GM20000 (cell line): ENCODE data around the gene POFUT2.

Experiments
- DNase-seq: peaks from one replicate; pipeline ENCODE4 v3.0.0; 2012; ENCODE audit warnings: low spot score
- CTCF ChIP-seq: IDR thresholded peaks from 2 replicates; pipeline ENCODE4 v1.5.1; 2012; ENCODE audit warnings: mild to moderate bottlenecking, control low read depth; ENCODE audit errors: extremely low read depth, missing control alignments

Gene POFUT2

DNA sequence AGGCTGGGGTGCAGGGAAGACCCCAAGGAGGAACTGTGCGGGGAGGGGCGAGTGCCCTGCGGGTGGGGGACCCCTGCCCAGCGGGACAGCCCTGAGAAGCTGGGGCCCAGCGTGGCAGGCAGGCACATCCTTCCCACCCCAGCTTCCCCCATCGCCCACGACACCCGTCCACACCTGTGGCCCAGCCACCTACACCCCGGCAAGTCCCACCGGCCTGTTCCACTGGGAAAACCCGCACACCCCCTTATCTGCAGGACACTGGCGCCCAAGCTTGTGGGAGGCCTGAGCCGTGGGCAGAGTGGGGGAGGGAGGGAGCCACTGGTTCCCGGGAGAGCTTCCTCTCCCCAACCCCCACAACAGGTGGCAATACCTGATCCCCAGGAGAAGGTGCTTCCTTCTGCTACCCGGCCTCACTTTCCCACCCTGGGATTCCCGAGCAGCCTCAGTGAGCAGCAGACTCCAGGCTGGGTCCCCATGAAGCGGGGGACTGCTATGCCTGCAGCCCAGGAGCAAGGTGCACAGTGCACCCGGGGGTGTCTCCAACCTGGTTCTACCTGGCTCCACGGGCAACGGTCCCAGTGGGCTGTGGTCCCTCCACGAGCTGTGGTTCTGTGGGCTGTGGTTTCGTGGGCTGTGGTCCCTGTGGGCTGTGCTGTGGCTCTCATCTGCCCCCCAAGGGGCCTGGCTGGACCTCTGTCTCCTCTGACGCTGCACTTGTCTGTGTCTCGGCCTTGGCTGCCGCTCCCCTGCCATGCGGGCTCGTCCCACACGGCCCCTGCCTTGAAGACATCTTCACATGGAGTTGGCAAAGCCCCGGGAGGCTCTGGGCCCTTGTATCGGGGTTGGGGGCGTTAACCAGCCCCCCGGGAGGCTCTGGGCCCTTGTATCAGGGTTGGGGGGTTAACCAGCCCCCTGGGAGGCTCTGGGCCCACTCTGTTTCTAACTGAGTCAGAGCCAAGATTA is 37.8 kb upstream of the POFUT2 start:
- no peak for TF ChIP-seq CTCF
- DNase-seq = no peak

- DNase-seq = no peak
- TF ChIP-seq CTCF = no peak
These were observed 37.0 kb upstream of the POFUT2 start for GRCh38 chr21:45324489-45325205.

DNA sequence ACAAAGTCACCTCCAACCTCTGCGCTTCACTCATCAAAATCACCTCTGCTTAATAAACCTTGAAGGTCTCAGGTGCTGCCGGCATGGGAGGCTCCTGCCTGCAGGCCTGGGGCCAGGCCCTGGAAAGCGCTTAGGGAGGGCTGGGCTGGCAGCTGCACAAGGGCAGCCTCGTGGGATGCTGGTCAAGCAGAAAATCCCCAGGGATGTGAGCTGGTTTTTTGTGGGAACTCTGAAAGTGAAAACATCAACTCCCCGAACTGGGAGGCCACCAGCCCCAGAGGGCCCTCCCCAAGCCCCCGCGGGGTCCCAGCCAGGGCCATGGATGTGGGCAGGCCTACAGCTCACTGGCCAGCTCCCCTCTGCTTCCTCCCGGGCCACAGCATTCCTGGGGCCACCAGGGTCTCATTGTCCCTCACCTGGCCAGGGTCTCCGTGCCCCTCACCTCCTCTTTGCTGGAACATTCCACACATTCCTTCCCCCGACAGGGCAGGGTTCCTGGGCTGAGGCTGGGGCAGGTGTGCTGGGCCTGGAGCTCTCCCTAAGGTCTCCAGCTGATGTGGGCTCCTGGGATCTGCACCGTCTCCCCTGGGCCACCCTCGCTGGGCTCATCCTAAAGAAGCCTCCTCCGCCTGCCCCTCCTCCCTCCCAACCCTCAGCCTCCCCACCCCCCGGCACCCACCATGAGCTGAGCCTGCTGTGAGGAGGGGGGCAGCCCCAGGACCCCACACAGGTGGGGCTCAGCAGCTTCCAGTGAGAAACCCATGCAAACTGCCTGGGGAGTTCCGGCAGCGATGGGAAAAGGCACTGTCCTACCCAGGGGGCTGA is 36.0 kb upstream of the POFUT2 start:
- TF ChIP-seq CTCF = no peak
- no peak for DNase-seq

DNA sequence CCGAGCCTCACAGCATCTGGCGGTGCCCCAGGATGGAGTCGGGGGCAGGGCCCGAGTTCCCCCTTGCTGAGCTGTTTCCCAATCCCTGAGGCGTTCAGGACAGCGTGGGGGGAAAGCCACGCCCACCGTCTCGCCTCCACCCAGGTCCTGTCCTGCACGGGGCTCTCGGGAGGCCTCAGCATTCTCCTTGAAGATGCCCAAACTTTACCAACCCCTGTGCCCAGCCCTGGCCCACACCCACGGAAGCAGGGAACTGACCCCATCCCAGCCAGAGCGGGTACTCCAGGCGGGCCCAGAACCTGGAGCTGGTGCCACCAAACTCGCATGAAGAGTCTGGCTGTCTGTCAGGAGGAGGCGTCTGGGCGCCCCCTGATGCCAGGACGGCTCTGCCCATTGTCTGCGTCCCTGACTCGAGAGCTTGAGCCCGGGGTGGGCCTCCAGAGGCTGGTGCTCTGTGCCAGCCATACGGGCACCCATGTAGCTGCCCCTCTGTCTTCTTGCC is 35.3 kb upstream of the POFUT2 start:
- DNase-seq = no peak
- TF ChIP-seq CTCF = no peak

DNA sequence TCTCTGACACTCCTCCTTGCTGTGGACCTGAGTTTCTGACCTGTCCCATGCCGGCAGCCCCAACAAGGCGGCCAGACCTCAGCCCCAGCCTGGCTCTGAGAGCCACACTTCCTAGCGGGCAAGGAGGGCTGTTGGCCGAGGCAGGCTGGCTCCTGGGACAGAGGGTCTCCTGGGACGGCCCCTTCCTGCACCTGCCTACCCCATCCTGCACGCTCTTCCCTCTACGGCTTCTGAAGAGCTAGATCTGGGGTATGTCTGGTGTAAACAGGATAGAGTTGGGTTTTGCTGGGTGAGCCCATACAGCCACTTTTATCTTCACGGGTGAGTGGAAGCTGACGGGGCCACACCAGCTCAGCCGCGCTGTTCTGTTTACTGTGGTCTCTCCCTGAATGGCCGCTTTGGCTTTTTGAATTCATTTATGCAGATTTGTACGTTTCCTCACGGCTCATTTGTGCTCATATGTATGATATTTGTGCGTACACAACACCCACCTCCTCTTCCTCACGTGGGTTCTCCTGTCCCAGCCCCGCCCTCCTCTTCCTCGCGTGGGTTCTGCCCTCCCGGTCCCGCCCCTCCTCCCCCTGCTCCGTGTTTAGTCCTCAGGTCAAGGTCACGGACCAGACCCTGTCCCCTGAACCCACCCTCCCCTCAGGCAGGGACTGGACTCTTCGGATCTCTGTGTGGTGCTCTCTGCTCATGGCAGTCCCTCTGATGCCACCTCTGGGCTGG is 34.7 kb upstream of the POFUT2 start:
- TF ChIP-seq CTCF = no peak
- DNase-seq = no peak

GRCh38 chr21:45320261-45321025 is 32.7 kb upstream of the POFUT2 start:
- TF ChIP-seq CTCF = no peak
- no peak for DNase-seq
